GM12801 (cell line): Measurements from ENCODE around the gene SAMD13.

Experiments used
- CTCF ChIP-seq: IDR thresholded peaks from one replicate; pipeline ENCODE4 v1.5.1; 2011; ENCODE audit warnings: control low read depth; ENCODE audit not compliant: insufficient read length; ENCODE audit errors: extremely low read depth

The SAMD13 gene

GRCh38 chr1:84355556-84355955, 54.0 kb downstream of the SAMD13 start:
- TF ChIP-seq CTCF, result no peak

GRCh38 chr1:84356881-84357280, 55.4 kb downstream of the SAMD13 start:
- TF ChIP-seq CTCF, result no peak

DNA sequence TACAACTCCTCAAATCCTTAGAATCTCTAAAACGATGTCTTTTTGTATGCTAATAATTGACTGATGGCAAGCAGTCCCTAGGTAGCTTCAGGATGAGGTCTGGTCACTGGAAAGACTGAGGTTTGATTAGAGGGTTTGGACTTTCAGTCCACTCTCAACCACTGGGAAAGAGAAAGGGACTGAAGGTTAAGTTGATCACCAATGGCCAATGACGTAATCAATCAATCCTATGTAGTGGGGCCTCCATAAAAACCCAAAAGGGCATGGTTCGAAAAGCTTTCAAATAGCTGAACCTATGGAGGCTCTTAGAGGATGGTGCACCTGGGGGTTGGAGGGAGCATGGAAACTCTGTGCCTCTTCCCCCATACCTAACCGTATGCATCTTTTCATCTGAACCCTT, 57.2 kb downstream of the SAMD13 start:
- no peak for TF ChIP-seq CTCF

DNA sequence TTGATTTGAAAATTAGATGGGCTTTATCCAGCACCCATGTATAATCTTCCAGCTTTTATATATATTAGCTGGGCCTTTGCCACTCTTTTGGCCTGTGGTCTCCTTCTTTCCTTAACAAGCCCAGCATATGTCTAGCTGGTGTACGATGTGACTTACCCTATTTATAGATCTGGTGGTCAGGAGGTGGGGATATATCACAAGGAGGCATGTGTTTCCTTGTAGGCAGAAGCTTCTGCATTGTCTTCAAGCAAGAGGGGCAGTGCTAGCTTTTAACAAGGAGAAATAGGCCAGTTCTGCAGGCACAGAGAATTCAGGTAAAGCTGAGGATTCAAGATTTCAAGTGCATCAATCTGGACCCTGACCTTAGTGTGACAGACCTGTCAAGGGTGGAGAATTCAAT, 58.8 kb downstream of the SAMD13 start:
- TF ChIP-seq CTCF, result no peak

GRCh38 chr1:84361796-84362195, 60.3 kb downstream of the SAMD13 start:
- no peak for TF ChIP-seq CTCF

DNA sequence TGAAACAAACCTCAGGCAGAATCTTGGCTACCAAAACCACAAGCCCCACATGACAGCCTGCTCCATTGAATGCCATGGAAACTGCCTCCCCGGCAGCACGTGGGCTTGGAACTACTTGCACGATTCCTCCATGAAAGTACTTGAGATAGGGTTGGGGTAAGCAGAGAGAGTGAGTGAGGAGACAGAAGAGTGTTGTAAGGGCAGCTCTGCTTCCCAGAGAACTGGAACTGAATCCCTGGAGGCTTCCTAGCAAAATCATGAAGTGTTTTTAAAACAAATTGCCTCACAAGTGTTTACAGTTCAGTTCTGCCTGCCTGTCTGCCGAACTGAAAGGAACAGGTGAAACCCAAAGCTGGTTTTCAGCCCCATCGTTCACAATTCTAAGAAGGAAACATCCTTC, 61.5 kb downstream of the SAMD13 start:
- no peak for TF ChIP-seq CTCF

DNA sequence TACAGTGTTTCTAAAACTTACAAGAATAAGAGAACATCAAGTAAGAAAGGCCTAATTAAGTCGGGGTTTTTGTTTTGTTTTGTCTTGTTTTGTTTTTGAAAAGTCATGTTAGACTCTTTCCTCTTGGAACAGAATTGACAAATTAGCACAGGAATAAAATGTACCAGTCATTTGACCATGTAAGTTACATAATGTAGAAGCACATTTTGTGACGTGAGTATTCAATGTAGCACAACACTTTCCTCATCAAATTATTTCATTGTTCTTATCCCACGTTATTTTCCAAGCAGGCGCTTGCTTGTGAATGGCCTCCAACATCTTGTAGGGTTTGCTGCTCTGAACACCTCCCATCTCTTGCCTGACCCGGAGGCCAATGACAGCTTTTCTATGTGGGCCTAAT, 62.1 kb downstream of the SAMD13 start:
- no peak for TF ChIP-seq CTCF
